ENCODE results near the gene HNRNPU.

GRCh38 chr1:244840219-244840794, 24.0 kb downstream of the HNRNPU start:
- no peak for TF ChIP-seq POLR2A (IDR thresholded peaks at IDR 0.05)
- no peak for TF ChIP-seq CTCF (IDR thresholded peaks at IDR 0.05)
- TF ChIP-seq POLR2AphosphoS5 (IDR thresholded peaks at IDR 0.05) = no peak
